Activated CD8-positive, alpha-beta memory T cell treated with anti-CD3 and anti-CD28 coated beads, Interleukin-2, amount 50 U/mL, for 24 hours (primary cell): Measurements from ENCODE around the gene MRPL17.

Experiments used
- DNase-seq: peaks from one replicate; pipeline ENCODE4 v3.0.0-alpha.2; 2020; ENCODE audit errors: extremely low read depth

The MRPL17 gene

DNA sequence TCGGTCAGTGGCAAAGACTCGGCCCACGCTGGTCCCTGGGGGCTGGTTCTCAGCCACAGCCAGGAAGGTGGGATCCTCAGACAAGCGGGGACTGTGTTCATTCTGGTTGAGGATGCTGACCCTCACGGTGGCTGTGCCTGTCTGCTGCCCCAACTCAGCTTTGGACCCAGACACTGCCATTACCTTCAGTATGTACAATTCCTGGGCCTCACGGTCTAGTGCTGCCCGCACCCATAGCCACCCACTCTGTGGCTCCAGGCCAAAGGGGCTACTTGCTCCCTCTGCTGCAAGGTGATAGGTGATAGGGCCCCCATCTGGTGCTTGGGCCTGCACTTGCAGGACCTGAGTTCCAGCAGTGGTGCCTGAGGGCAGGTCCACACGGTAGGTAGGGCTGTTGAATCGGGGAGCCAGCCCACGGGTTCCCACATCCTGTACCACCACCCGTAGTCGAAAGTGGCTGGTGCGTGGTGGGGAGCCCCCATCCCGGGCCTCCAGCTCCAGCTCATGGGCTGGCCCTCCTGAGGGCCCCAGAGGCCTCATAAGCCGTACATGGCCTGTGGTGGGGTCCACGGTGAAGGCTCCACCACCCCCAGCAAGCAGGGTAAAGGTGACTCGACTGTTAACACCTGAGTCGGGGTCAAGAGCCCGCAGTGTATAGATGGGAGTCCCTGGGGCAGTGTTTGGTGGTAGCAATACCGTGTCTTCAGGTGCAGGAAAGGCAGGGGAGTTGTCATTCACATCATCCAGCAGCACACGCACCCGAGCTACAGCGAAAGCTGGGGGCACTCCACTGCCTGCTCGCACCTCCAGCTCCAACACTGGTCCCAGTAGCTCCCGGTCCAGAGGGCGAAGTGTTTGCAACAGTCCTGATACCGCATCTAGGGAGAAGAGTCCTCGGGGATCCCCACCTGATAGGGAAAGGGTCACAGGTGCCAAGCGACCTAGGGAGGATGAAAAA lies 50.7 kb downstream of the MRPL17 start:
- no peak for DNase-seq

DNA sequence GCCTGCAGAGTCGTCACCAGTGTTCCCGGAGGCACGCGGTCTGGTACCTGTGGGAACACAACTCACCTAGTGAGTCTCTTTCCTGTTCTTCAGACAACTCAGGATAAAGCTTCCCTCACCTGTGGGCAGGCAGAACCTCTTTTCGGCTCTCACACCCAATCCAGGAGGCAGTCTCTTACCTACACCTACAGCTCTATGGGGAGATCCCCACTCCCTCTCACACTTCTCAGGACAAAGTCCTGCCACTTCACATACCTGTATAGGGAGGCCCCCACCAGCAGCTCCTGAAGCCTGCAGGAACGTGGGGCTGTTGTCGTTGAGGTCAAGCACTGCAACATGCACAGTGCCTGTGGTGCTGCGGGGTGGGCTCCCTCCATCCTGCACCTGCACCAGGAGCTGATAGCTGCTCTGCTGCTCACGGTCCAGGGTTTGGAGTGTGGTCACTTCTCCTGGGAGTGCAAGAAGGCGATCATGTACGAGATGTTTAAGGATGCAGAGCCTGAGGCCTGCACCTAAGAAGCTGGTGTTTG lies 51.7 kb downstream of the MRPL17 start:
- no peak for DNase-seq

DNA sequence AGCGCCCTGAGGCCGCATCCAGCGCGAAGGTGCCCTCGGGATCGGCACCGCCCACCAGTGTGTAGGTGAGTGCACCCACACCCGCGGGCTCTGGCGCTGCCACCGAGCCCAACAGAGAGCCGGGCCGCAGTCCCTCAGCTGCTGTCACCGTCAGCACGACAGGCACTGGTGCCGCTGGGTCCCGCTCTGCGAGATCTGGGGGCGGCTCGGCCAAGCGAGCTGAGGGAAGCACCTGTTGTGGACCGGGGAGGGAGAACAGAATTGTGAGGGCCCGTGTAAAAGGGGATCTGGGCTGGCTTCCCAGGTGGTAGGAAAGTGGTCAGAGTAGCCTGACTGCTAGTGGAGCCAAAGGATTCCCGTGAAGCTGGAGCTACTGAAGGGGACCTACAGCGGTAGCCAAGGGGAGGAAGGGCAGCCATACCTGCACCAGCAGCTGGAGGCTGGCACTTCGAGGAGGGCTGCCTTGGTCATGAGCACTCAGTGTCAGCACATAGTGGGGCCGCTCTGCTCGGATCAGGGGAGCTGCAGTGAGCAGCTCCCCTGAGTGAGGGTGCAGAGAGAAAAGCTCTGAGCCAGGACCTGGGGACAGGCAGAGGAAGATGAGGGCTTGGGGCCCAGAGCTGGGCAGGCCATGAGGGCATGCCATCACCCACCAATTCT lies 52.4 kb downstream of the MRPL17 start:
- DNase-seq = no peak
